Uterus (tissue), 4 donors: Measurements from ENCODE around the gene MTCL1. TPM values are rescaled to one million over a fixed set of nuclear protein-coding genes. Genes with fewer than 3 reads are reported as not detected.

Experiments used
- DNase-seq, 2 donors: peaks; one replicate each; pipeline ENCODE4 v3.0.0-alpha.2; 2019 to 2020
- H3K27ac ChIP-seq, 2 donors: fragments of 200-600 bp; sonication (generic); 1 replicate in 1 of 2; 2 replicates in 1 of 2; pipeline ENCODE4 v1.5.1; 2016 to 2018
- H3K27me3 ChIP-seq, 2 donors: fragments of 200-600 bp; sonication (generic); one replicate each; pipeline ENCODE4 v1.5.1; 2018 to 2019; ENCODE audit warnings: control low read depth in 1 of 2
- H3K36me3 ChIP-seq, 2 donors: fragments of 200-600 bp; sonication (generic); one replicate each; pipeline ENCODE4 v1.5.1; 2019; ENCODE audit warnings: control low read depth in 1 of 2
- H3K4me1 ChIP-seq, 2 donors: fragments of 200-600 bp; sonication (generic); one replicate each; pipeline ENCODE4 v1.5.1; 2018 to 2019; ENCODE audit warnings: control low read depth in 1 of 2
- H3K4me3 ChIP-seq, 2 donors: fragments of 200-600 bp; sonication (generic); 1 replicate in 1 of 2; 2 replicates in 1 of 2; pipeline ENCODE4 v1.5.1; 2018 to 2019; ENCODE audit warnings: mild to moderate bottlenecking in 1 of 2
- H3K9me3 ChIP-seq, 2 donors: fragments of 200-600 bp; sonication (generic); one replicate each; pipeline ENCODE4 v1.5.1; 2019; ENCODE audit warnings: control low read depth in 1 of 2
- CTCF ChIP-seq, 4 experiments: fragments of 200-600 bp in 2 of 4; fragments of 450-650 bp in 2 of 4; sonication (generic) in 2 of 4; IDR thresholded peaks; one replicate each; pipeline ENCODE4 v1.5.1; 2016 to 2019; ENCODE audit warnings: antibody characterized with exemption in 4 of 4, mild to moderate bottlenecking in 2 of 4, moderate library complexity in 1 of 4
- POLR2A ChIP-seq, 2 donors: fragments of 450-650 bp; IDR thresholded peaks; one replicate each; pipeline ENCODE4 v1.6.1; 2016; ENCODE audit warnings: antibody characterized with exemption in 2 of 2, mild to moderate bottlenecking in 1 of 2, moderate library complexity in 1 of 2
- intact Hi-C: fragments of 100-400 bp; cut with DNase I; formaldehyde crosslinking; loops from one replicate; pipeline ENCODE4 v1.15.1; 2023; ENCODE audit warnings: low total_unique reads
- total RNA-seq, 4 donors: library from RNA; depleted of rRNA in 3 of 4; stranded (reverse); fragments of >200 nt in 3 of 4; gene quantifications; one replicate each; pipeline versions ENCODE4 v1.1.0 to v1.2.4, GENCODE V29; 2014 to 2023
- donor health status: DM: yes; HTN: yes; CAD: no.

MTCL1 gene
- total RNA-seq, 4 donors from 2014 or later: 8.8 to 25.9 (median 11.0) TPM; not detected in 1

GRCh38 chr18:8863427-8863826 is 158.1 kb downstream of the MTCL1 start:
- H3K4me3 ChIP-seq: no peak overlapping the region
- TF ChIP-seq CTCF (IDR thresholded peaks at IDR 0.05) (no peak), POLR2A (IDR thresholded peaks at IDR 0.05) (no peak)
- H3K27me3 ChIP-seq: no peaks in the 10 kb centered on the region
- no peak overlapping the region for H3K27ac ChIP-seq
- intact Hi-C loops: no loop called here
- no peak for DNase-seq
- no peaks in the 10 kb centered on the region for H3K36me3 ChIP-seq
- no peaks in the 10 kb centered on the region for H3K4me1 ChIP-seq
- H3K9me3 ChIP-seq: no peaks in the 10 kb centered on the region

- intact Hi-C loops: no loop called here
- H3K27me3 ChIP-seq: no peaks in the 10 kb centered on the region
- H3K9me3 ChIP-seq: no peaks in the 10 kb centered on the region
- H3K4me1 ChIP-seq: no peaks in the 10 kb centered on the region
- H3K4me3 ChIP-seq: no peak overlapping the region
- TF ChIP-seq POLR2A (IDR thresholded peaks at IDR 0.05) (no peak), CTCF (IDR thresholded peaks at IDR 0.05) (no peak)
- H3K36me3 ChIP-seq: no peaks in the 10 kb centered on the region
- no peak for DNase-seq
- no peak overlapping the region for H3K27ac ChIP-seq
Measured at GRCh38 chr18:8865934-8866333, 160.6 kb downstream of the MTCL1 start.

GRCh38 chr18:8866679-8867078 is 161.3 kb downstream of the MTCL1 start:
- no peak for DNase-seq
- H3K9me3 ChIP-seq: no peaks in the 10 kb centered on the region
- no peak for TF ChIP-seq CTCF (IDR thresholded peaks at IDR 0.05)
- TF ChIP-seq POLR2A (IDR thresholded peaks at IDR 0.05): no peak
- intact Hi-C loops: no loop called here
- H3K4me1 ChIP-seq: no peaks in the 10 kb centered on the region
- H3K4me3 ChIP-seq: no peak overlapping the region
- H3K36me3 ChIP-seq: no peaks in the 10 kb centered on the region
- H3K27me3 ChIP-seq: no peaks in the 10 kb centered on the region
- H3K27ac ChIP-seq: no peak overlapping the region

GRCh38 chr18:8868276-8868675 is 162.9 kb downstream of the MTCL1 start:
- H3K4me1 ChIP-seq: no peaks in the 10 kb centered on the region
- H3K27ac ChIP-seq: no peak overlapping the region
- no peaks in the 10 kb centered on the region for H3K9me3 ChIP-seq
- no peaks in the 10 kb centered on the region for H3K36me3 ChIP-seq
- no peak for TF ChIP-seq POLR2A (IDR thresholded peaks at IDR 0.05)
- TF ChIP-seq CTCF (IDR thresholded peaks at IDR 0.05): no peak
- no peaks in the 10 kb centered on the region for H3K27me3 ChIP-seq
- DNase-seq: no peak
- H3K4me3 ChIP-seq: no peak overlapping the region
- intact Hi-C loops: no loop called here

- H3K27ac ChIP-seq: no peak overlapping the region
- no peaks in the 10 kb centered on the region for H3K4me1 ChIP-seq
- no peak for TF ChIP-seq CTCF (IDR thresholded peaks at IDR 0.05)
- TF ChIP-seq POLR2A (IDR thresholded peaks at IDR 0.05): no peak
- no peak for DNase-seq
- intact Hi-C loops: no loop called here
- H3K36me3 ChIP-seq: no peaks in the 10 kb centered on the region
- no peaks in the 10 kb centered on the region for H3K27me3 ChIP-seq
- H3K9me3 ChIP-seq: no peaks in the 10 kb centered on the region
- H3K4me3 ChIP-seq: no peak overlapping the region
Measured at GRCh38 chr18:8868779-8869415, 163.5 kb downstream of the MTCL1 start.
